Stimulated activated CD8-positive, alpha-beta memory T cell treated with anti-CD3 and anti-CD28 coated beads, Interleukin-15, amount 100 ng/mL, for 24 hours (primary cell): ENCODE measurements around the gene PAM.

ENCODE experiments used
- DNase-seq: peaks from one replicate; pipeline ENCODE4 v3.0.0-alpha.2; 2020; ENCODE audit warnings: low read depth

The PAM gene

DNA sequence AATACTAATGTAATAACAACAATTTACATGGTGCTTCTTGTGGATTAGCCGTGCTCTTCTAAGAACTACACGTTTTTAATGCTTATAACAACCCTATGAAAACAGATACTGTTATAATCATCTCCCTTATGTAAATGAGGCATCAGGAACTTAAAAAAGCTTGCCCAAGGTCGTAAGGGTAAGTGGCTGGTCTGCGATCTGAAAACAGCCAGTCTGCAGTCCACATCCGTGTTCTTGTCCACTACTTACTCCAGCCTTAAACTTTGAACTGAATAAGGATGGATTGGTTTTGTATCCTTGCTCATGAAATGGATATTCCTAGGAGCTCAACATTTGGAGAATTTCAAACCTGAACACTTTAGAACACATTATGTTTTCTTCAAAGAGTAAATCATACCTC, 26.7 kb downstream of the PAM start:
- no peak for DNase-seq

GRCh38 chr5:102782217-102782872, 27.2 kb downstream of the PAM start:
- DNase-seq = no peak

GRCh38 chr5:102787134-102787533, 32.0 kb downstream of the PAM start:
- no peak for DNase-seq

DNA sequence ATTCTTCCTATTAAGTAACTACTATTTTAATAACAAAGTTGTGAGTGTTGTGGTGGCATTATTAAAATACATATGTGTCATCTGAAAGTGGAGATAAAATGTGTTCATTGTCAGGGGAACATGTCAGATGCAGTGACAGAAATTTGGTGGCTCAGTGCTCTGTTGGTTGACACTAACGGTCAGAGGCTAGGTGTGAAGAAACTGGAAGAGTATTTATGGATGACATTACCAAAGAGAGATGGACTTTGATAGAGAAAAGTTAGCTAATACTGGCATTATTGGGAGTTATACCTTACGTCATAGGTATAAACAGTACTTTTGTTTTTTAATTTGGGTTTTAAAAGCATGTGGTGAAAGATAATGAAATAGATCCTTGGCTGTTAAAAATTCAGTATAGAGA, 33.7 kb downstream of the PAM start:
- no peak for DNase-seq

DNA sequence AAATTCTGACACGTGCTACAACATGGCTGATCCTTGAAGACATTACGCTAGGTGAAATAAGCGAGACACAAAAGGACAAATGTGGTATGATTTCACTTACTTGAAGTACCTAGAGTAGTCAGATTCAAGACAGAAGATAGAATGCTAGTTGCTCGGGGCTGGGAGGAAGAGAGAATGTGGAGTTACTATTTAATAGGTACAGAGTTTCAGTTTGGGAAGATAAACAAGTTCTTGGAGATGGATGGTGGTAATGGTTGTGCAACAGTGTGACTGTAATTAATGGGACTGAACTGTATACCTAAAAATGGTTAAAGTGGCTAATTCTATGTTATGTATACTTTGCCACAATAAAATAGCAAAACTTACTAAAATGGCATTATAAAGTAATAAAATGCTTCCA, 34.4 kb downstream of the PAM start:
- no peak for DNase-seq

- DNase-seq = no peak
These were observed 35.6 kb downstream of the PAM start for GRCh38 chr5:102790748-102791147.

DNA sequence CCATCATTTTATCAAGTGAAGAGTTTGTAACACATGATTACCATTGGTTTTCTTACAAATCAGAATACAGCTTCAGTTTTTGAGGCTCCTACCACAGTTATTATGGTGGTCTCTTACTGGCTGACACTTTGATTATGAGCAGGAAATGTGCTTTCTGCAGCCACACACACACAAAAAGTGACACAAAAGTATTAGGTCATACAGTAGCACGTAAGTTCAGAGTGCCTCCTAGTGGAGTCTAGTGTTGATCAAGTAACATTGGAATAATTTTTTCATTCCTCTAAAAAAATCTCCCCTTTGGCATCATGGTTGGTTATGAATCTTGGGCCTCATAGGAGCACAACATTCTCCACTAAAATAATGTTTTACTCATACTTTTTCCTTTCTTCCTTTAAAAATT, 37.6 kb downstream of the PAM start:
- no peak for DNase-seq

GRCh38 chr5:102794047-102794446, 38.9 kb downstream of the PAM start:
- DNase-seq = no peak

DNA sequence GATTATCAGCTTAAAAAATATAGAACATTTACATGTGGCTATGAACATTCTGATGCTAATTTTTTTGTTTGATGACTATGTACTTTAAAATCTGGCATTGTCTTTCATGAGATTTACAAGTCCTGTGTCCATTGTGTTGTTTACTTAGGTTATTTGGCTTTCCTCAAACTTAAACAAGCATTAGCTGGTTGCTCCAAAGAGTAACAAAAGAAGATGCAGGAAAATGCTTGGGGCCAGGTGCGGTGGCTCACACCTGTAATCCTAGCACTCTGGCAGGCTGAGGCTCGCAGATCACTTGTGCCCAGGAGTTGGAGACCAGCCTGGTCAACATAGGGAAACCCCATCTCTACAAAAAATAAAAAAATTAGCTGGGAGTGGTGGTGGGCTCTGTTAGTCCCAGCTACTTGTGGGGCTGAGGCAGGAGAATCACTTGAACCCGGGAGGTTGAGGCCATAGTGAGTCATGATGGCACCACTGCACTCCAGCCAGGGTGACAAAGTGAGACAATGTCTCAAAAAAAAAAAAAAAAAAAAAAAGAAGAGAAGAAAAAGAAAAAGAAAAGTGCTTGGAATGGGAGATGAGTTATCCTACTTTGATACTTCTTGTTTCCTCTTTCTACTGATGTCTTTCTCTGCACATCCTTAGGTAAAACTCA, 39.7 kb downstream of the PAM start:
- no peak for DNase-seq

GRCh38 chr5:102795526-102795925, 40.4 kb downstream of the PAM start:
- no peak for DNase-seq

- DNase-seq = no peak
These were observed 40.9 kb downstream of the PAM start for GRCh38 chr5:102796009-102796408.

GRCh38 chr5:102796498-102796897, 41.4 kb downstream of the PAM start:
- DNase-seq = no peak

DNA sequence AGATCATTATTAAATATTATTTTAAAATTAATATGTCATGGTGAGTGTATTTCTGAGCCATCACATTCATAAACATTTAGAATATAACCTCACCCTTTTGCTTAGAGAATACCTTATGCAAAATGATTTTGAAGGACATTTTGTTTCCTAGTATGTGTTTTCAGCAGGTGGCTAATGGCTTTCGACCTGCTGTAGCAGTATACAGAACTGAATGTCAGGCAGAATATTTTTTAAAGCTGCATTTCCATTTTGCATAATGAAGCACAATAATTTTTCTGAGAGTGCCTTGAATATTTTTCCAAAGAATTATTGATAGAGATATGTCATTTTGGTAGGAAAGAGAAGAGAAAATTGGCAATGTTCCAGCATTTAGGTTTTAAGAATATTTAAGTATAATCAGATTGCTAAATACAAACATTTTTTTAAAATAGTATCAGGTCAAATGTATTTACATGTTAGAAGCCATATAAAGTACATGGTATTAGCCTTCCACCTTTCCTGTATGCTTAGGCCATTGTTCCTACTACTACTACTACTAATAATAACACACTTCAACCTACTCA, 42.3 kb downstream of the PAM start:
- no peak for DNase-seq

DNA sequence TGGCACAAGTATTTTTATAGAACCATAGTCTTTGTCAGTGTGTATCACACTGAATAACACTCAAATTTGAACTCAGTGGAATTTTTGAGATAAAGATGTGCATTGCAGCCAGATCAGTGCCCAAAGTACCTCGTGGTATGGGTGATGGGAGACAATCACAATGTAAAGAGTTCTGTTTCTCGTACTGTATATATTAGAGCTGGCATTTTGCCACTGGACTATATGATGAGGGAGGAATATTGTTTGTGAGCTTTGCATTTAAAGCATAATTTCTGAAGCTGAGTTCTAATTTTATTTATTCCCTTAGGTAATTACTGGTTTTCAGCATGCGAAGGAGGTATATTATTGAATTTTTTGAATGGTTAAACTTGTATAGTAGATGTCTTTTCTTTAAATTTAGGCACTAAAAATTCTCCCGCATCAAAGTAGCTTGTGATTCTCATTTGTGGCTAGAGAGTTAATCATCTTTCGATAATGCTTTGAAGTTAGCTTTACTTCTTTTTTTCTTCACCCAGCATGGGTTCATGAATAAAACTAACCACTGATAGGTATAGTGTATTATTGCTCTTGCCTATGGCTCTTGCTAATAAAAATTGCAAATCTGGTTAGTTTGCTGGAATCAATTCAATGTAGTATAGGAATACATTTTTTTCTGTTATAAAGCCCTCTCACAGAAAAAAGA, 43.1 kb downstream of the PAM start:
- no peak for DNase-seq

DNA sequence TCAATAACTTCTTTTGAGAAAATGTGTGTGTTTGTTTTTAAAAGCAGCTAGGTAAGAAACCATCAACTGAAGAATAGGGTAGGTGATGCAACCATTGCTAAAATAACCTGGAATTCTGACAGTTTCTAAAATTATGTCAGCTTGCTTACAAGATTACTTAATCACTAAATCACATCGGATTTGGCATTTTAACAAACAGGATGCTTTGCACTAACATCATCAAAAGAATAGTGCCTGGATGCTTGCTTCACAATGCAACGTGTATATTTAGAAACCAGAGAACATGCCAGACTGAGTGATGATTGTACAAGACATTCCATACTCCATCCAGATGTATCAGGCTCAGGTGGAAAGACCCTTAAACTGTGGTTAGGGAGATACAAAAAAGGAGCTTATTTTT, 43.9 kb downstream of the PAM start:
- DNase-seq = no peak

- DNase-seq = no peak
These were observed 45.3 kb downstream of the PAM start for GRCh38 chr5:102800427-102800826.

DNA sequence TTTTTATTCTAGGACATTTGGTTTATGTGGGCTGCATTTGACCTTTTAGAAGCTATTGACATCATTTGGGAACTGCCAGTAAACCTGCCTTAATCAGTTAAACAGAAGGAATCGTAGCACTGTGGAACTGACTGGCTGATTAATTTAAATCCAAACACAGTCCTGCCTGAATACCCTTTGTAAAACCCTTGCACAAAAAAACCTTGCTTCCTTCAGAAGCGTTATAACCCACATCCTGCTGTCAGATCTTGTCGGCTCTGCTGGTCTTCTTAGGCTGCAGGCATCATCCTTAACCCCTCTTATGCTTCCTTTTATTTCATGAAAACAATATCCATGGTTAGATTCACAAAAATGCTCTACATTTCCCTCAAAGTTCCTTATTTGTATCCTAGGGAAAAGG, 46.3 kb downstream of the PAM start:
- DNase-seq = no peak

DNA sequence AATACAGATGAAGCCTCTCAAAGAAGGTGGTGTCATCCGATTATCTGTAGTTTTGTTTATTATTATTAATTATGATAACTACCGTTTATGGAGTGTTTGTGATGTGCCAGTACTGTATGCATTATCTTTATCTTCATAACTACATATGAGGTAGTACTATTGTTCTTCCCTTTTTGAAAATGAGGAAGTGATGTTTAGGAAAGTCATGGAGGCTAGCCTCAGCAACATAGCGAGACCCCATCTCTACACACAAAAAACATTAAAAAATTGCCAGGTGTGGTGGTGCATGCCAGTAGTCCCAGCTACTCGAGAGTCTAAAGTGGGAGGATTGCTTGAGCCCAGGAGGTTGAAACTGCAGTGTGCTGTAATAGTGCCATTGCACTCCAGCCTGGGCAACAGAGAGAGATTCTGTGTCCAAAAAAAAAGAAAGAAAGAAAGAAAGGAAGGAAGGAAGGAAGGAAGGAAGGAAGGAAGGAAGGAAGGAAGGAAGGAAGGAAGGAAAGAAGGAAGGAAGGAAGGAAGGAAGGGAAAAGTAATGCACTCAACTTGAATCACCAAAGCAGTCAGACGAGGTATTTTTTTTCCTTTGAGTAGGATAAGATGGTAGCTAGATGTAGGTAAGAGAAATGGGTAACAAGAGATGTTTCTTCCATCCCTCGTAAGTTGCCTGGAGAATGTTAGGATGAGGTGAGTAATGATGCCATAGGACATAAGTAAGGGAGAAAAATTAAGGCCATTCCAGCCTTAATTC, 47.8 kb downstream of the PAM start:
- no peak for DNase-seq

GRCh38 chr5:102807878-102808502, 52.9 kb downstream of the PAM start:
- DNase-seq = no peak

GRCh38 chr5:102809033-102809432, 53.9 kb downstream of the PAM start:
- no peak for DNase-seq

GRCh38 chr5:102811972-102812371, 56.9 kb downstream of the PAM start:
- DNase-seq = no peak

DNA sequence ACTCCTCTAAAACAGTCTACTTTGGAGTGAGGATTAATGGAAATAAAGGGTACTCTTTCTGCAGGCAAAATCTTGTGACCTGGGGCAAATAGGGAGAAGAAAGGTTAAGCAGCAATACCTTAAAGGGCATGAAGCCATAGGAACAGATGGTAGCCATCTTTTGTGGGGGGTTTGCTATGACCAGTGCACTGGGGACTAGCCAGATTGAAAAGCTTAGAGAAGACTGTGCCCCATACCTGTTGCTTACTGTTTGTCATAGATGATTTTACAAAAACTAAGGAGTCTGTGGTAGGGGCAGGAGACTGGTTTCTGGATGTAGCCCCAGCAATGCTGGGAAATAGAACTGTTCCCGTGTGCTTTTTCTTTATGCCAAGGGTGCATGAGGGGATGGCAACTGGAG, 58.6 kb downstream of the PAM start:
- no peak for DNase-seq
